Measurements from ENCODE around the gene FOXO6.

DNA sequence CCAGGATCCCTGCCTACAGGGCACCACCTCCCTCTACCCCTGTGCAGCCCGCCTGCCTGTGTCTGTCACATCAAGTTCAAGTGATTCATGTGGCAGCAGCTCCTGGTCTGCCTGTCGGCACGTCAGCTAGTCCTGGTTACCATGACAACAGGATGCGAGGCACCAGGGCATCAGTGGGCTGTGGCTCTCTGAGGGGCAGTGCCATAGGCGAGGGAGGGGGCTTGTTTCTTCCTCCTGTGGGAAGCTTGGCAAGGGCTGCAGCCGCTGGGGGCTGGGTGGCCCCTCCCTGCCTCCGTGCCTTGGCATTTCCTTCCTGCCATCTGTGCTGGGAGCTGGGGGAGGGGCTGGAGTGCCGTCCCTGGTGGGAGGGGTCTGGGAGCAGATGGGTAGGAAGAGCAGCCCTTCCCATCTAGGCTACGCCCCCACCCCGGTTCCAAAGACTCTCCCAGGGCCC is 43.1 kb downstream of the FOXO6 start:
- TF ChIP-seq, protein P1, sequence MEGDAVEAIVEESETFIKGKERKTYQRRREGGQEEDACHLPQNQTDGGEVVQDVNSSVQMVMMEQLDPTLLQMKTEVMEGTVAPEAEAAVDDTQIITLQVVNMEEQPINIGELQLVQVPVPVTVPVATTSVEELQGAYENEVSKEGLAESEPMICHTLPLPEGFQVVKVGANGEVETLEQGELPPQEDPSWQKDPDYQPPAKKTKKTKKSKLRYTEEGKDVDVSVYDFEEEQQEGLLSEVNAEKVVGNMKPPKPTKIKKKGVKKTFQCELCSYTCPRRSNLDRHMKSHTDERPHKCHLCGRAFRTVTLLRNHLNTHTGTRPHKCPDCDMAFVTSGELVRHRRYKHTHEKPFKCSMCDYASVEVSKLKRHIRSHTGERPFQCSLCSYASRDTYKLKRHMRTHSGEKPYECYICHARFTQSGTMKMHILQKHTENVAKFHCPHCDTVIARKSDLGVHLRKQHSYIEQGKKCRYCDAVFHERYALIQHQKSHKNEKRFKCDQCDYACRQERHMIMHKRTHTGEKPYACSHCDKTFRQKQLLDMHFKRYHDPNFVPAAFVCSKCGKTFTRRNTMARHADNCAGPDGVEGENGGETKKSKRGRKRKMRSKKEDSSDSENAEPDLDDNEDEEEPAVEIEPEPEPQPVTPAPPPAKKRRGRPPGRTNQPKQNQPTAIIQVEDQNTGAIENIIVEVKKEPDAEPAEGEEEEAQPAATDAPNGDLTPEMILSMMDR (IDR thresholded peaks at IDR 0.05) = no peak
- TF ChIP-seq EP300 (IDR thresholded peaks at IDR 0.05) (no peak), POLR2A (IDR thresholded peaks at IDR 0.05) (no peak)

All from tibial nerve (tissue), 4 donors.